ENCODE measurements around the gene PPP2R2B.

The PPP2R2B gene

DNA sequence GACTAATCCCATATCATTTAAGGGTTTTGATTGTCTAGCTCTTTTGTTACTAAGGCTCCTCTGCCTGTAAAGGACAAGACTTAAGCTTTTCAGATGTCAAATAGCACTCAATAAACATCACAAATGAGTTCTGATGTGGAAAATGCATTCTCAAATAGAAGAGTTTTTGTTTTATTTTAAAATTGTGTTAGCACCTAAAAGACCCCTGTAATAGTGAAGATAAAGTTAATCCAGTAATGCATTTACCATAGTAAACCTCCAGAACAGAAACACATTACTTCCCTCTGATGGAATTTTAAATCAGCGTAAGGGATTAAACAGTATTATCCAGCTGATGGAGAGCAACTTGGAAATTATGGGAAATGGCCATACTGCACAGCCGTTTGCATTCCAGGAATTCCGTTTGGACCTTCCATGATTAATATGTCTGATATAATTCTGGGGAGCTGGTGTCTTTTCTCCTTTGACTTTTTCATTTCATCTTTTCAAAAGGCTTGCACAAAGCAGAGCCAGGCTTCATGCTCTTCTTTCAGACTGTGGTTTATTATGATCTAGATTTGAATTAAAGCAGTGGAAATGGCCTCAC is 105.6 kb downstream of the PPP2R2B start:
- Mint-ChIP-seq H3K27ac (no peak overlapping the region), H3K4me1 (no peaks in the 10 kb centered on the region), H3K27me3 (ENCODE audit: low read depth, poor library complexity) (no peaks in the 10 kb centered on the region), H3K9me3 (no peaks in the 10 kb centered on the region), H3K4me3 (no peak overlapping the region), H3K36me3 (ENCODE audit: low read depth) (no peaks in the 10 kb centered on the region)
- DNase-seq, result no peak
- no peak for TF ChIP-seq CTCF (IDR thresholded peaks at IDR 0.05)

DNA sequence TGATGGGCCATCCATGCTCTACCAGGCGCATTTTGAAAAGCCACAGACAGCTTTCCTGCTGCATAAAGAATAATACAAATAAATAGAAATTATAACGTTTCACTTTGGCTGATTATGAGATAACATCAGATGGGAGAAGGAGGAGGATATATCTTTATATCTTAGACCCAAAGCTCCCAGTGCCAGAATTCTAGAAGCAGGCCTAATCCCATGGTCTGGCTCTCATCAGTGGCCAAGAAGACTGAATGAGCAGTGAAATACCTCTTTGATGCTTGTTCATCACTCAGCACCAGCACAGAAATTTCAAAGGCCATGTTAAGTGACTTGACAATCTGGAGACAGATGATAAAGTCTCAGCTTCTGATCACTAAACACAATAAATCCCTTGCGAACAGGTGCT is 107.6 kb downstream of the PPP2R2B start:
- no peaks in the 10 kb centered on the region for H3K27me3 Mint-ChIP-seq (ENCODE audit: low read depth, poor library complexity)
- no peak for DNase-seq
- H3K9me3 Mint-ChIP-seq, result no peaks in the 10 kb centered on the region
- no peaks in the 10 kb centered on the region for H3K4me1 Mint-ChIP-seq
- TF ChIP-seq CTCF (IDR thresholded peaks at IDR 0.05), result no peak
- H3K4me3 Mint-ChIP-seq, result no peak overlapping the region
- H3K36me3 Mint-ChIP-seq (ENCODE audit: low read depth), result no peaks in the 10 kb centered on the region
- H3K27ac Mint-ChIP-seq, result no peak overlapping the region

- Mint-ChIP-seq H3K4me1 (no peaks in the 10 kb centered on the region), H3K36me3 (ENCODE audit: low read depth) (no peaks in the 10 kb centered on the region), H3K27me3 (ENCODE audit: low read depth, poor library complexity) (no peaks in the 10 kb centered on the region), H3K4me3 (no peak overlapping the region), H3K27ac (peak overlapping the region; percentile 4), H3K9me3 (no peaks in the 10 kb centered on the region)
- no peak for TF ChIP-seq CTCF (IDR thresholded peaks at IDR 0.05)
- DNase-seq, result no peak
Measured at GRCh38 chr5:146770546-146770945, 108.0 kb downstream of the PPP2R2B start.

DNA sequence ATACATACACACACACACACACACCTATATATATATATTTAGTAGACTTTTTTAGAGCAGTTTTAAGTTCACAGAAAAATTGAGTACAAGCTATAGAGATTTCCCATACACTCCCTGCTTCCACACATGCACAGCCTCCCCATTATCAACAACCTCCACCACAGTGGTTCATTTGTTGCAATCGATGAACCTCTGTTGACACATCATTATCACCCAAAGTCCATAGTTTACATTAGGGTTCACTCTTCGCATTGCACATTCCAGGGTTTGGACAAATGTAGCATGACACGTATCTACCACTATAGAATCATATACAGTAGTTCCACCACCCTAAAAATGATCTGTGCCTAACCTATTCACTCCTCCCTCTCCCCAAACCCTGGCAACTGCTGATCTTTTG is 111.0 kb downstream of the PPP2R2B start:
- Mint-ChIP-seq H3K27me3 (ENCODE audit: low read depth, poor library complexity) (no peaks in the 10 kb centered on the region), H3K4me1 (no peaks in the 10 kb centered on the region), H3K27ac (peak overlapping the region; percentile 17), H3K4me3 (no peak overlapping the region), H3K36me3 (ENCODE audit: low read depth) (no peaks in the 10 kb centered on the region), H3K9me3 (no peaks in the 10 kb centered on the region)
- TF ChIP-seq CTCF (IDR thresholded peaks at IDR 0.05), result no peak
- no peak for DNase-seq

DNA sequence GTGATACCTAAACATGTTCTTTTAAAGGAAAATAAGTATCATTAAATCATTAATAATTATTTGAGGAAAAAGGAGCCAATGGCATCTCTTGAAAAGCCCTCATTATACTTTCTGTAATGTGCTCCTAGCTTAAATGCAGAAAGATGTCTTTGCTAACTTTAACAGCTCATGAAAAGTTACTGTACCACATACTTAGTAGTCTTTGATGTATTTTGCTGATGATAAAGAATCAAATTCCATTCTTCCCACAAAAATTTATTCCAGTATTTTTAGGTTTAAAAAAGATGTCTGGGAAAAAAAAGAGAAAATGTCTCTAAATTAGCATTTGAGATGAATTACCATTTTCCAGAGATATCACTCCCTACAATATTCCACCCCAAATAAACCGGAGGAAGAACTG is 112.5 kb downstream of the PPP2R2B start:
- Mint-ChIP-seq H3K4me1 (no peaks in the 10 kb centered on the region), H3K9me3 (no peaks in the 10 kb centered on the region), H3K36me3 (ENCODE audit: low read depth) (no peaks in the 10 kb centered on the region), H3K27ac (no peak overlapping the region), H3K27me3 (ENCODE audit: low read depth, poor library complexity) (no peaks in the 10 kb centered on the region), H3K4me3 (no peak overlapping the region)
- no peak for DNase-seq
- no peak for TF ChIP-seq CTCF (IDR thresholded peaks at IDR 0.05)

GRCh38 chr5:146765089-146765832 is 113.3 kb downstream of the PPP2R2B start:
- no peak overlapping the region for H3K27ac Mint-ChIP-seq
- no peak for TF ChIP-seq CTCF (IDR thresholded peaks at IDR 0.05)
- DNase-seq, result no peak

More at GRCh38 chr5:146765089-146765832, 113.3 kb downstream of the PPP2R2B start:
- Mint-ChIP-seq H3K4me1 (no peaks in the 10 kb centered on the region), H3K27me3 (ENCODE audit: low read depth, poor library complexity) (no peaks in the 10 kb centered on the region), H3K9me3 (peaks cover 4% of the 10 kb centered on the region), H3K36me3 (ENCODE audit: low read depth) (no peaks in the 10 kb centered on the region), H3K4me3 (no peak overlapping the region)

All from nephron progenitor cell (in vitro differentiated cells).